Measurements from ENCODE around the gene IREB2.

Gene IREB2

GRCh38 chr15:78445875-78446274, 7.9 kb downstream of the IREB2 start:
- TF ChIP-seq CTCF (IDR thresholded peaks at IDR 0.05; ENCODE audit: insufficient read depth, missing control alignments): no peak
- no peak for DNase-seq (ENCODE audit: insufficient read length, low spot score)
- FAIRE-seq: no peak

GRCh38 chr15:78446551-78446950, 8.5 kb downstream of the IREB2 start:
- DNase-seq (ENCODE audit: insufficient read length, low spot score) (no peak), FAIRE-seq (no peak)
- TF ChIP-seq CTCF (IDR thresholded peaks at IDR 0.05; ENCODE audit: insufficient read depth, missing control alignments): no peak

- no peak for TF ChIP-seq CTCF (IDR thresholded peaks at IDR 0.05; ENCODE audit: insufficient read depth, missing control alignments)
- FAIRE-seq (no peak), DNase-seq (ENCODE audit: insufficient read length, low spot score) (no peak)
These were observed 10.6 kb downstream of the IREB2 start for GRCh38 chr15:78448441-78449219.

GRCh38 chr15:78449220-78449999, 11.4 kb downstream of the IREB2 start:
- no peak for TF ChIP-seq CTCF (IDR thresholded peaks at IDR 0.05; ENCODE audit: insufficient read depth, missing control alignments)
- FAIRE-seq (no peak), DNase-seq (ENCODE audit: insufficient read length, low spot score) (no peak)

GRCh38 chr15:78450285-78450858, 12.4 kb downstream of the IREB2 start:
- FAIRE-seq (no peak), DNase-seq (ENCODE audit: insufficient read length, low spot score) (no peak)
- TF ChIP-seq CTCF (IDR thresholded peaks at IDR 0.05; ENCODE audit: insufficient read depth, missing control alignments): no peak

- DNase-seq (ENCODE audit: insufficient read length, low spot score): no peak
- FAIRE-seq: no peak
- TF ChIP-seq CTCF (IDR thresholded peaks at IDR 0.05; ENCODE audit: insufficient read depth, missing control alignments): no peak
These were observed 14.5 kb downstream of the IREB2 start for GRCh38 chr15:78452485-78452884.

Data from D721Med (cell line).